Keratinocyte (primary cell): ENCODE data around the gene MTMR2. TPM values are rescaled to one million over a fixed set of nuclear protein-coding genes. Genes with fewer than 3 reads are reported as not detected.

Experiments
- DNase-seq: peaks from one replicate; pipeline ENCODE4 v3.0.0-alpha.2; 2011; ENCODE audit warnings: low read depth, missing footprints, low spot score
- FAIRE-seq: peaks from 2 replicates; lab custom pipeline; 2011; peaks lifted over from hg19 to GRCh38; lab: Jason Lieb, UNC
- H2AFZ ChIP-seq: 2 replicates; pipeline ENCODE4 v1.6.0; 2012; ENCODE audit warnings: low read length, control low read depth, inconsistent platforms; ENCODE audit not compliant: control insufficient read depth
- H3K27ac ChIP-seq: 2 replicates; pipeline ENCODE4 v1.5.1; 2011; ENCODE audit warnings: low read length; ENCODE audit not compliant: control insufficient read depth, insufficient read depth
- H3K27me3 ChIP-seq: 3 replicates; pipeline ENCODE4 v1.6.0; 2011; ENCODE audit warnings: low read length; ENCODE audit not compliant: control insufficient read depth, insufficient read depth; ENCODE audit errors: extremely low read depth
- H3K36me3 ChIP-seq, 2 experiments: 2 replicates in 1 of 2; 3 replicates in 1 of 2; pipeline ENCODE4 v1.5.1; 2011; ENCODE audit warnings: low read length in 2 of 2, mild to moderate bottlenecking in 1 of 2; ENCODE audit not compliant: control insufficient read depth in 2 of 2, insufficient read depth in 2 of 2; ENCODE audit errors: extremely low read depth in 1 of 2
- H3K4me1 ChIP-seq: 3 replicates; pipeline ENCODE4 v1.5.1; 2011; ENCODE audit warnings: low read length; ENCODE audit not compliant: control insufficient read depth, insufficient read depth; ENCODE audit errors: extremely low read depth
- H3K4me2 ChIP-seq: 3 replicates; pipeline ENCODE4 v1.6.0; 2011; ENCODE audit warnings: low read depth, low read length; ENCODE audit not compliant: control insufficient read depth, insufficient read depth; ENCODE audit errors: extremely low read depth
- H3K4me3 ChIP-seq, 3 experiments: fragments of 200-600 bp in 1 of 3; sonication (generic) in 1 of 3; 2 replicates in 2 of 3; 3 replicates in 1 of 3; pipeline ENCODE4 v1.5.1; 2011 to 2016; ENCODE audit warnings: low read length in 3 of 3, mild to moderate bottlenecking in 3 of 3, control low read depth in 2 of 3, inconsistent platforms in 1 of 3, low read depth in 1 of 3, mixed read lengths in 1 of 3, mixed run types in 1 of 3, moderate library complexity in 1 of 3; ENCODE audit not compliant: control insufficient read depth in 2 of 3, insufficient read depth in 2 of 3; ENCODE audit errors: extremely low read depth in 1 of 3
- H3K79me2 ChIP-seq: 2 replicates; pipeline ENCODE4 v1.6.0; 2012; ENCODE audit warnings: low read length; ENCODE audit not compliant: control insufficient read depth, insufficient read depth
- H3K9ac ChIP-seq: 3 replicates; pipeline ENCODE4 v1.6.0; 2011; ENCODE audit warnings: low read length; ENCODE audit not compliant: control insufficient read depth, insufficient read depth; ENCODE audit errors: extremely low read depth
- H3K9me1 ChIP-seq: 3 replicates; pipeline ENCODE4 v1.6.0; 2011; ENCODE audit warnings: low read length; ENCODE audit not compliant: control insufficient read depth, insufficient read depth; ENCODE audit errors: extremely low read depth
- H3K9me3 ChIP-seq: 2 replicates; pipeline ENCODE4 v1.5.1; 2012; ENCODE audit warnings: low read depth, low read length; ENCODE audit not compliant: control insufficient read depth
- H4K20me1 ChIP-seq: 3 replicates; pipeline ENCODE4 v1.6.0; 2011; ENCODE audit warnings: low read length; ENCODE audit not compliant: control insufficient read depth, insufficient read depth; ENCODE audit errors: extremely low read depth
- EZH2 ChIP-seq: IDR thresholded peaks from one replicate; pipeline ENCODE4 v1.6.1; 2012; ENCODE audit warnings: inconsistent platforms, mild to moderate bottlenecking, low read length, moderate library complexity
- dilution Hi-C: fragments of 300-500 bp; cut with MboI; formaldehyde crosslinking; loops from one replicate; pipeline ENCODE4 v1.7.0; 2020; ENCODE audit warnings: low sequenced_read_pairs; ENCODE audit not compliant: extremely low pct_ligation_motif_present
- polyA plus RNA-seq, 5 experiments: library from polyadenylated mRNA; depleted of rRNA in 3 of 5; stranded (reverse) in 3 of 5; stranded (forward) in 1 of 5; unstranded in 1 of 5; fragments of >200 nt; gene quantifications; 1 replicate in 1 of 5; 2 replicates in 3 of 5; 3 replicates in 1 of 5; pipeline versions ENCODE4 v1.2.1 to v1.2.3, GENCODE V29; 2011 to 2012; ENCODE audit warnings: missing spikeins in 2 of 5, low read depth in 1 of 5, low replicate concordance in 1 of 5
- TF ChIP-seq, protein P1 (sequence below), 3 experiments: IDR thresholded peaks in 1 of 3; conservative IDR thresholded peaks in 1 of 3; optimal IDR thresholded peaks in 1 of 3; 2 replicates in 2 of 3; 3 replicates in 1 of 3; pipeline versions ENCODE3 to v1.5.1; 2011; ENCODE audit warnings: low read length in 3 of 3, mild to moderate bottlenecking in 3 of 3, moderate library complexity in 2 of 3, control low read depth in 1 of 3, inconsistent platforms in 1 of 3; ENCODE audit not compliant: insufficient read depth in 2 of 3; ENCODE audit errors: extremely low read depth in 1 of 3

The MTMR2 gene
- polyA plus RNA-seq, 1 donor (not counting 4 experiments of a cell fraction or from before 2014, with no cell fraction given): 27.0 TPM

DNA sequence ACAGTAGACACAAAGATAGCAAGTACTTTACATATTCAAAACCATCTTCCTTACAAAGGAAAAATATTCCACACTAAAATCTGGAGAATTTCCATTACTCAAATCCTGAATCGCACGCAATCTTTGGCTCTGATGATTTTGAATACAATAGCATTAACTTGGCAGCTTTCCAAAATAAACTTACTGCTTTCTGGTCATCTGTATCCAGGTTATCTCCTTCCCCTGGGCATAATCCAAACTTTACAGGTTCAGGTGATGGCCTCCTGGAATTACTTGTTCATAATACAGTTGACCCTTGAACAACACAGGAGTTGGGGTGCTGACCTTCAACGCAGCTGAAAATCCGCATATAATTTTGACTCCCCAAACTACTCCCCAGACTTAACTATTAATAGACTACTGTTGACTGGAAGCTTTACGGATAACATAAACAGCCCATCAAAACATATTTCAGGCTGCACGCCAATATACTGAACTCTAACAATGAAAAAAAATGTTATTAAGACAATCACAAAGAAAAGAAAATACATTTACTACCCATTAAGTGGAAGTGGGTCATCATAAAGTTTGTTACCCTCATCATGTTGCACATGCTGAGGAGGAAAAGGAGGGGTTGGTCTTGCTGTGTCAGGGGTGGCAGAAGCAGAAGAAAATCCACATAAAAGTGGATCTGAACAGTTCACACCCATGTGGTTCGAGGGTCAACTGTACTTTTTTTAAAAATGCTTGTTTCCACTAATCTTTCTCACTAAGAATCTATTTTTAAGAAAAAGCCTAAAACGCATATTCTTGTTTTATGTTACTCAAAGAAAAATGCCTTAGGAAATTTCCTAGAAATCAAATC, 6.5 kb downstream of the MTMR2 start:
- DNase-seq: no peak
- H2AFZ ChIP-seq: no peak overlapping the region
- H3K4me1 ChIP-seq: peaks cover 27% of the 10 kb centered on the region
- no peaks in the 10 kb centered on the region for H3K36me3 ChIP-seq
- peaks cover 2% of the 10 kb centered on the region for H3K9me1 ChIP-seq
- H3K79me2 ChIP-seq: peaks cover 59% of the 10 kb centered on the region
- no peaks in the 10 kb centered on the region for H3K9me3 ChIP-seq
- H3K9ac ChIP-seq: no peak overlapping the region
- H4K20me1 ChIP-seq: no peaks in the 10 kb centered on the region
- FAIRE-seq: no peak
- no peak overlapping the region for H3K4me2 ChIP-seq
- no peak overlapping the region for H3K4me3 ChIP-seq
- dilution Hi-C loops: no loop called here
- H3K27me3 ChIP-seq: no peaks in the 10 kb centered on the region
- TF ChIP-seq, protein P1, sequence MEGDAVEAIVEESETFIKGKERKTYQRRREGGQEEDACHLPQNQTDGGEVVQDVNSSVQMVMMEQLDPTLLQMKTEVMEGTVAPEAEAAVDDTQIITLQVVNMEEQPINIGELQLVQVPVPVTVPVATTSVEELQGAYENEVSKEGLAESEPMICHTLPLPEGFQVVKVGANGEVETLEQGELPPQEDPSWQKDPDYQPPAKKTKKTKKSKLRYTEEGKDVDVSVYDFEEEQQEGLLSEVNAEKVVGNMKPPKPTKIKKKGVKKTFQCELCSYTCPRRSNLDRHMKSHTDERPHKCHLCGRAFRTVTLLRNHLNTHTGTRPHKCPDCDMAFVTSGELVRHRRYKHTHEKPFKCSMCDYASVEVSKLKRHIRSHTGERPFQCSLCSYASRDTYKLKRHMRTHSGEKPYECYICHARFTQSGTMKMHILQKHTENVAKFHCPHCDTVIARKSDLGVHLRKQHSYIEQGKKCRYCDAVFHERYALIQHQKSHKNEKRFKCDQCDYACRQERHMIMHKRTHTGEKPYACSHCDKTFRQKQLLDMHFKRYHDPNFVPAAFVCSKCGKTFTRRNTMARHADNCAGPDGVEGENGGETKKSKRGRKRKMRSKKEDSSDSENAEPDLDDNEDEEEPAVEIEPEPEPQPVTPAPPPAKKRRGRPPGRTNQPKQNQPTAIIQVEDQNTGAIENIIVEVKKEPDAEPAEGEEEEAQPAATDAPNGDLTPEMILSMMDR (optimal IDR thresholded peaks at IDR 0.05 in 1 of 3, IDR thresholded peaks at IDR 0.05 in 1 of 3, conservative IDR thresholded peaks at IDR 0.05 in 1 of 3; ENCODE audit: extremely low read depth in 1 of 3, insufficient read depth in 2 of 3, low read length in 3 of 3): no peak
- no peak for TF ChIP-seq EZH2
- no peak overlapping the region for H3K27ac ChIP-seq

DNA sequence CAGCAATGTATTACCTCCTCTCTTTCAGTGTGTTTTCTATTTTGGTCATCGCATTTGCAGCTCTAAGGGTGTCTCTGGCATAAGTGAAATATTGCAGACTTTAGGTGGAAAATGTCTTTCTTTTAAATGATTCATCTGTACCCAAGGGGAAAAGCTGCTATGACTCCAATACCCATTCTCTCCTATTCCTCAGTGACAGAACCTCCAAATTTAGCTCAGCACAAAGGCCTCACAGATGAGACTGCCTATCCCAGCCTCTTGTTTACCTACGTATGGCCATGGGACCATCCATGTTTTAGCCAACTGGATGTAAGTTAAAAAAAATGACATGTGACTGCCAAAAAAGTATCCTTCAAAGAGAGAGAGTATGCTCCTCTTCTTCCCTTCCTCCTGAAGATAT, 7.9 kb downstream of the MTMR2 start:
- H3K27ac ChIP-seq: no peak overlapping the region
- peaks cover 2% of the 10 kb centered on the region for H3K9me1 ChIP-seq
- H3K27me3 ChIP-seq: no peaks in the 10 kb centered on the region
- no peak overlapping the region for H3K4me2 ChIP-seq
- H3K9ac ChIP-seq: no peak overlapping the region
- dilution Hi-C loops: no loop called here
- H3K4me3 ChIP-seq: no peak overlapping the region
- peaks cover 4% of the 10 kb centered on the region for H4K20me1 ChIP-seq
- FAIRE-seq (no peak), DNase-seq (no peak)
- H3K4me1 ChIP-seq: peaks cover 27% of the 10 kb centered on the region
- H3K36me3 ChIP-seq: no peaks in the 10 kb centered on the region
- TF ChIP-seq EZH2: no peak
- TF ChIP-seq, protein P1 (optimal IDR thresholded peaks at IDR 0.05 in 1 of 3, IDR thresholded peaks at IDR 0.05 in 1 of 3, conservative IDR thresholded peaks at IDR 0.05 in 1 of 3; ENCODE audit: extremely low read depth in 1 of 3, insufficient read depth in 2 of 3, low read length in 3 of 3): no peak
- peaks cover 55% of the 10 kb centered on the region for H3K79me2 ChIP-seq
- H2AFZ ChIP-seq: no peak overlapping the region
- H3K9me3 ChIP-seq: no peaks in the 10 kb centered on the region
